ENCODE measurements around the gene GPN1. TPM values are rescaled to one million over a fixed set of nuclear protein-coding genes. Genes with fewer than 3 reads are reported as not detected.
A peak's percentile ranks its signal among the peaks of the same experiment; 100 is the strongest.

GPN1 gene
- 10 to 100 TPM; 21.0 to 30.0 (median 25.0) TPM for total RNA-seq

GRCh38 chr2:27628767-27629709, at the start of gene GPN1, which contains the start of gene CCDC121:
TSS of gene GPN1 (plus strand) at chr2:27629050. CDS start at chr2:27629059, 9 bp downstream.
TSS of gene CCDC121 (minus strand) at chr2:27629012. CDS start at chr2:27627799, 1,213 bp downstream.
- Histone ChIP-seq H3K36me3 (peaks cover 0 to 39% of the 10 kb centered on the region in 2 donors), H3K9me3 (no peaks in the 10 kb centered on the region), H3K27ac (peak within 1 kb of the TSS; percentile 77 to 84 (median 81)), H3K4me1 (peaks cover 17 to 27% of the 10 kb centered on the region in 2 donors), H3K4me3 (peak within 1 kb of the TSS; percentile 67 to 90 (median 87)), H3K27me3 (no peaks in the 10 kb centered on the region)
- DNase-seq = peak; percentile 72 to 80
- TF ChIP-seq, protein P1, sequence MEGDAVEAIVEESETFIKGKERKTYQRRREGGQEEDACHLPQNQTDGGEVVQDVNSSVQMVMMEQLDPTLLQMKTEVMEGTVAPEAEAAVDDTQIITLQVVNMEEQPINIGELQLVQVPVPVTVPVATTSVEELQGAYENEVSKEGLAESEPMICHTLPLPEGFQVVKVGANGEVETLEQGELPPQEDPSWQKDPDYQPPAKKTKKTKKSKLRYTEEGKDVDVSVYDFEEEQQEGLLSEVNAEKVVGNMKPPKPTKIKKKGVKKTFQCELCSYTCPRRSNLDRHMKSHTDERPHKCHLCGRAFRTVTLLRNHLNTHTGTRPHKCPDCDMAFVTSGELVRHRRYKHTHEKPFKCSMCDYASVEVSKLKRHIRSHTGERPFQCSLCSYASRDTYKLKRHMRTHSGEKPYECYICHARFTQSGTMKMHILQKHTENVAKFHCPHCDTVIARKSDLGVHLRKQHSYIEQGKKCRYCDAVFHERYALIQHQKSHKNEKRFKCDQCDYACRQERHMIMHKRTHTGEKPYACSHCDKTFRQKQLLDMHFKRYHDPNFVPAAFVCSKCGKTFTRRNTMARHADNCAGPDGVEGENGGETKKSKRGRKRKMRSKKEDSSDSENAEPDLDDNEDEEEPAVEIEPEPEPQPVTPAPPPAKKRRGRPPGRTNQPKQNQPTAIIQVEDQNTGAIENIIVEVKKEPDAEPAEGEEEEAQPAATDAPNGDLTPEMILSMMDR (IDR thresholded peaks at IDR 0.05 in 4 of 5, conservative IDR thresholded peaks at IDR 0.05 in 1 of 5) = no peak
- TF ChIP-seq POLR2A (IDR thresholded peaks at IDR 0.05) = peak; percentile 49 to 50
- peak; percentile 93 to 94 for ATAC-seq
- intact Hi-C loops (cut with DNase I; ENCODE audit: low total_unique reads) (loop anchor here (1.0 to 5.0 kb wide), 2 partner anchors 142 to 220 kb away; partner anchors contain the start of genes IFT172 and PPM1G), in situ Hi-C loops (cut with MboI; ENCODE audit: low sequenced_read_pairs in 4 of 4) (loop anchor here in 1 of 4 donors (25.0 kb wide), 1 partner anchor 167 kb away; no protein-coding TSS in a partner anchor)

DNA sequence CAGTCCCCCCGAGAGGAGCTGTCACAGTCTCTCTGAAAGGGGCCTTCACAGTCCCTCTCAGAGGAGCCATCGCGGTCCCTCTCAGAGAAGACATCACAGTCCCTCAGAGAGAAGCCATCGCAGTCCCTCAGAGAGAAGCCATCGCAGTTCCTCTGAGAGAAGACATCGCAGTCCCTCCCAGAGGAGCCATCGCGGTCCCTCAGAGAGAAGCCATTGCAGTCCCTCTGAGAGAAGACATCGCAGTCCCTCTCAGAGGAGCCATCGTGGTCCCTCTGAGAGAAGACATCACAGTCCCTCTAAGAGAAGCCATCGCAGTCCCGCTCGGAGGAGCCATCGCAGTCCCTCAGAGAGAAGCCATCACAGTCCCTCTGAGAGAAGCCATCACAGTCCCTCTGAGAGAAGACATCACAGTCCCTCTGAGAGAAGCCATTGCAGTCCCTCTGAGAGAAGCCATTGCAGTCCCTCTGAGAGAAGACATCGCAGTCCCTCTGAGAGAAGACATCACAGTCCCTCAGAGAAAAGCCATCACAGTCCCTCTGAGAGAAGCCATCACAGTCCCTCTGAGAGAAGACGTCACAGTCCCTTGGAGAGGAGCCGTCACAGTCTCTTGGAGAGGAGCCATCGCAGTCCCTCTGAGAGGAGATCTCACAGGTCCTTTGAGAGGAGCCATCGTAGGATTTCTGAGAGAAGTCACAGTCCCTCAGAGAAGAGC, 47.3 kb upstream of the GPN1 start:
- in situ Hi-C loops (cut with MboI; ENCODE audit: low sequenced_read_pairs in 4 of 4) (no loop called here), intact Hi-C loops (cut with DNase I; ENCODE audit: low total_unique reads) (loop anchor here (5.0 kb wide), 1 partner anchor 94 kb away; the partner anchor contains the start of gene IFT172)
- Histone ChIP-seq H3K36me3 (no peaks in the 10 kb centered on the region), H3K9me3 (peaks cover 0 to 4% (median 0%) of the 10 kb centered on the region in 3 donors), H3K4me3 (no peak overlapping the region), H3K27me3 (no peaks in the 10 kb centered on the region), H3K27ac (peak overlapping the region in 3 of 4 donors; percentile 55 to 74 (median 71)), H3K4me1 (peaks cover 14 to 16% of the 10 kb centered on the region in 2 donors)
- ATAC-seq = no peak
- no peak for DNase-seq
- no peak for TF ChIP-seq POLR2A (IDR thresholded peaks at IDR 0.05)

DNA sequence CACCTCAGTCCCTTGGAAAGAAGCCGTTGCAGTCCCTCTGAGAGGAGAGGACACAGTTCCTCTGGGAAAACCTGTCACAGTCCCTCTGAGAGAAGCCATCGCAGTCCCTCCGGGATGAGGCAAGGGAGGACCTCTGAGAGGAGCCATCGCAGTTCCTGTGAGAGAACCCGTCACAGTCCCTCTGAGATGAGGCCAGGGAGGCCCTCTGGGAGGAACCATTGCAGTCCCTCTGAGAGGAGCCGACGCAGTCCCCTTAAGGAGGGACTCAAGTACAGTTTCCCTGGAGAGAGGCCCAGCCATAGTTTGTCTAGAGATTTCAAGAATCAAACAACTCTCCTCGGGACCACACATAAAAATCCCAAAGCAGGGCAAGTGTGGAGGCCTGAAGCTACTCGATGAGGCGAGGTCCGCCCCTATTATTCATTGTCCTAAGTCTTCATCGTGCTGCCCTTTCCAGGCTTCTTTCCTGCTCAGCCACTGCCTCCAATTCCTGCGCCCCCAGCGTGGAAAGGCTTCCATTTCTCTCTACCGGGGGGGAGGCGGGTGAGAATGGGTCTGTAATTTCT, 46.6 kb upstream of the GPN1 start:
- in situ Hi-C loops (cut with MboI; ENCODE audit: low sequenced_read_pairs in 4 of 4) = no loop called here
- H3K4me1 ChIP-seq = peaks cover 14 to 16% of the 10 kb centered on the region in 2 donors
- DNase-seq = peak in 1 of 2 donors; percentile 12
- peak overlapping the region; percentile 43 to 74 (median 63) for H3K27ac ChIP-seq
- peaks cover 0 to 4% (median 0%) of the 10 kb centered on the region in 3 donors for H3K9me3 ChIP-seq
- peak overlapping the region; percentile 54 to 86 (median 64) for H3K4me3 ChIP-seq
- TF ChIP-seq POLR2A (IDR thresholded peaks at IDR 0.05) = no peak
- TF ChIP-seq, protein P1 (IDR thresholded peaks at IDR 0.05 in 4 of 5, conservative IDR thresholded peaks at IDR 0.05 in 1 of 5) = no peak
- intact Hi-C loops (cut with DNase I; ENCODE audit: low total_unique reads) = loop anchor here (5.0 kb wide), 1 partner anchor 95 kb away; the partner anchor contains the start of gene IFT172
- H3K27me3 ChIP-seq = no peaks in the 10 kb centered on the region
- ATAC-seq = peak in 1 of 2 donors; percentile 8
- no peaks in the 10 kb centered on the region for H3K36me3 ChIP-seq

GRCh38 chr2:27582695-27583389, 46.0 kb upstream of the GPN1 start, which contains the start of gene ZNF512:
TSS of gene ZNF512 (plus strand) at chr2:27583042. CDS start at chr2:27583113, 71 bp downstream.
- intact Hi-C loops (cut with DNase I; ENCODE audit: low total_unique reads) = loop anchor here (5.0 kb wide), 1 partner anchor 96 kb away; the partner anchor contains the start of gene IFT172

More at GRCh38 chr2:27582695-27583389, 46.0 kb upstream of the GPN1 start, which contains the start of gene ZNF512:
- H3K27me3 ChIP-seq = no peaks in the 10 kb centered on the region
- peak within 1 kb of the TSS; percentile 54 to 86 (median 64) for H3K4me3 ChIP-seq
- peaks cover 14 to 16% of the 10 kb centered on the region in 2 donors for H3K4me1 ChIP-seq
- TF ChIP-seq POLR2A (IDR thresholded peaks at IDR 0.05) = peak in 1 of 2 donors; percentile 55
- TF ChIP-seq, protein P1 (IDR thresholded peaks at IDR 0.05 in 4 of 5, conservative IDR thresholded peaks at IDR 0.05 in 1 of 5) = peak in 1 of 5 experiments; percentile 5
- H3K36me3 ChIP-seq = no peaks in the 10 kb centered on the region
- peaks cover 0 to 4% (median 0%) of the 10 kb centered on the region in 3 donors for H3K9me3 ChIP-seq
- peak within 1 kb of the TSS; percentile 43 to 74 (median 63) for H3K27ac ChIP-seq
- peak; percentile 82 to 92 for ATAC-seq
- in situ Hi-C loops (cut with MboI; ENCODE audit: low sequenced_read_pairs in 4 of 4) = no loop called here
- peak; percentile 68 to 80 for DNase-seq

Measured in gastrocnemius medialis (tissue), 4 donors.